DOHH2 (cell line): ENCODE results near the gene LDAF1.

Source experiments
- H3F3A ChIP-seq: fragments of 200-600 bp; sonication (generic), shearing (Covaris generic); 2 replicates; pipeline ENCODE4 v1.6.0; 2016; ENCODE audit warnings: antibody characterized with exemption, mild to moderate bottlenecking; ENCODE audit not compliant: control insufficient read depth, insufficient read depth
- H3K27ac ChIP-seq: fragments of 200-600 bp; sonication (generic); 2 replicates; pipeline ENCODE4 v1.5.1; 2014; ENCODE audit warnings: low read depth, mild to moderate bottlenecking, low read length, moderate library complexity
- H3K27me3 ChIP-seq: fragments of 200-600 bp; sonication (generic); 2 replicates; pipeline ENCODE4 v1.6.1; 2014; ENCODE audit warnings: mild to moderate bottlenecking, low read length, mixed read lengths; ENCODE audit not compliant: control insufficient read depth
- H3K36me3 ChIP-seq: fragments of 200-600 bp; sonication (generic); 2 replicates; pipeline ENCODE4 v1.6.1; 2014; ENCODE audit warnings: mild to moderate bottlenecking, low read length, moderate library complexity, mixed read lengths; ENCODE audit not compliant: control insufficient read depth
- H3K4me1 ChIP-seq: fragments of 200-600 bp; sonication (generic); 2 replicates; pipeline ENCODE4 v1.6.1; 2014; ENCODE audit warnings: mild to moderate bottlenecking, low read length, mixed read lengths; ENCODE audit not compliant: control insufficient read depth
- H3K4me2 ChIP-seq: fragments of 200-600 bp; sonication (generic); 2 replicates; pipeline ENCODE4 v1.6.0; 2014; ENCODE audit warnings: mild to moderate bottlenecking, low read length, moderate library complexity
- H3K4me3 ChIP-seq: fragments of 200-600 bp; sonication (generic); 2 replicates; pipeline ENCODE4 v1.5.1; 2014; ENCODE audit warnings: mild to moderate bottlenecking, low read length, mixed read lengths
- H3K79me2 ChIP-seq: fragments of 200-600 bp; sonication (generic); 2 replicates; pipeline ENCODE4 v1.6.1; 2014; ENCODE audit warnings: mild to moderate bottlenecking, low read length, mixed read lengths; ENCODE audit not compliant: control insufficient read depth
- H3K9me2 ChIP-seq: fragments of 200-600 bp; sonication (generic); replicated peaks from 2 replicates; pipeline ENCODE4 v1.6.1; 2014; ENCODE audit warnings: mild to moderate bottlenecking, low read length, mixed read lengths; ENCODE audit not compliant: control insufficient read depth
- H3K9me3 ChIP-seq: fragments of 200-600 bp; sonication (generic); 2 replicates; pipeline ENCODE4 v1.6.1; 2014; ENCODE audit warnings: antibody characterized with exemption, low read length, mixed read lengths; ENCODE audit not compliant: control insufficient read depth, insufficient read depth
- H4K20me1 ChIP-seq: fragments of 200-600 bp; sonication (generic); 2 replicates; pipeline ENCODE4 v1.6.0; 2014; ENCODE audit warnings: low read depth, mild to moderate bottlenecking, antibody characterized with exemption, low read length, moderate library complexity; ENCODE audit not compliant: control insufficient read depth, insufficient read depth
- EZH2phosphoT487 ChIP-seq: fragments of 200-600 bp; sonication (generic); IDR thresholded peaks from 2 replicates; pipeline ENCODE4 v1.6.1; 2017; ENCODE audit warnings: borderline replicate concordance, mild to moderate bottlenecking, antibody characterized with exemption, low read length, moderate library complexity, mixed read lengths
- TF ChIP-seq, protein P1 (sequence below): fragments of 200-600 bp; sonication (generic); IDR thresholded peaks from one replicate; pipeline ENCODE4 v1.5.1; 2014; ENCODE audit warnings: antibody characterized with exemption, mild to moderate bottlenecking, low read depth, low read length; ENCODE audit not compliant: poor library complexity, severe bottlenecking

LDAF1 gene

DNA sequence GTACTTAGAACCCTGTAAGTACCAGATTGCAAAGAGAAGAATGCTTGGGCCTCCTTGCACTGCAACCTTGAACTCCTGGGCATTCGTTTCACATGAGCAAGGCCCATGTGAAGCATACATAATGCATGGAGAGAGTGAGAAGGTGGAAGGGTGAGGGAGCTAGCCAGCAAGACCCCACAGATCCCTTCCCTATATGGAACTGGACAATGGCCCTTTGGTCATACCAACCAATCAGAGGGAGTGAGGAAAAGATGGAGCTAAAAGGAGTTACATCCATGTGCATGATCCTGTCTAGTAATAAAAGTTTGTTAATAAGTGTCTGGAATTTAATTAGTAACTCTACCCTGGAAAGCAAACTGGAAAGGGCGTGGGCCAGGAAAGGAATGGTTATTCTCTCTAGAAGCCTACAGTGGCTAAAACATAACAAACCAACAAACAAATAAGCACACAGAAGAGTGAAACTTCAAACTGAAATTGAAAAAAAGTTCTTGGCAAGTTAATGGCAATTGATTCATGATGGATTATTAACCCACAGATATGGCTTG, 37.4 kb upstream of the LDAF1 start:
- Histone ChIP-seq H3K4me2 (no peak overlapping the region), H3K9me2 (no peaks in the 10 kb centered on the region), H3K9me3 (peaks cover under 1% of the 10 kb centered on the region; the same call in 1 of the 2 replicates), H3K4me3 (no peak overlapping the region), H3K27ac (no peak overlapping the region), H3K4me1 (peaks cover 13% of the 10 kb centered on the region), H3K79me2 (peaks cover 17% of the 10 kb centered on the region), H4K20me1 (no peaks in the 10 kb centered on the region), H3F3A (0 out of 2 replicates have a peak, but pooled peaks cover 3% of the 10 kb centered on the region), H3K27me3 (no peaks in the 10 kb centered on the region), H3K36me3 (peaks cover 10% of the 10 kb centered on the region)
- no peak for TF ChIP-seq EZH2phosphoT487
- TF ChIP-seq, protein P1, sequence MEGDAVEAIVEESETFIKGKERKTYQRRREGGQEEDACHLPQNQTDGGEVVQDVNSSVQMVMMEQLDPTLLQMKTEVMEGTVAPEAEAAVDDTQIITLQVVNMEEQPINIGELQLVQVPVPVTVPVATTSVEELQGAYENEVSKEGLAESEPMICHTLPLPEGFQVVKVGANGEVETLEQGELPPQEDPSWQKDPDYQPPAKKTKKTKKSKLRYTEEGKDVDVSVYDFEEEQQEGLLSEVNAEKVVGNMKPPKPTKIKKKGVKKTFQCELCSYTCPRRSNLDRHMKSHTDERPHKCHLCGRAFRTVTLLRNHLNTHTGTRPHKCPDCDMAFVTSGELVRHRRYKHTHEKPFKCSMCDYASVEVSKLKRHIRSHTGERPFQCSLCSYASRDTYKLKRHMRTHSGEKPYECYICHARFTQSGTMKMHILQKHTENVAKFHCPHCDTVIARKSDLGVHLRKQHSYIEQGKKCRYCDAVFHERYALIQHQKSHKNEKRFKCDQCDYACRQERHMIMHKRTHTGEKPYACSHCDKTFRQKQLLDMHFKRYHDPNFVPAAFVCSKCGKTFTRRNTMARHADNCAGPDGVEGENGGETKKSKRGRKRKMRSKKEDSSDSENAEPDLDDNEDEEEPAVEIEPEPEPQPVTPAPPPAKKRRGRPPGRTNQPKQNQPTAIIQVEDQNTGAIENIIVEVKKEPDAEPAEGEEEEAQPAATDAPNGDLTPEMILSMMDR, result no peak

DNA sequence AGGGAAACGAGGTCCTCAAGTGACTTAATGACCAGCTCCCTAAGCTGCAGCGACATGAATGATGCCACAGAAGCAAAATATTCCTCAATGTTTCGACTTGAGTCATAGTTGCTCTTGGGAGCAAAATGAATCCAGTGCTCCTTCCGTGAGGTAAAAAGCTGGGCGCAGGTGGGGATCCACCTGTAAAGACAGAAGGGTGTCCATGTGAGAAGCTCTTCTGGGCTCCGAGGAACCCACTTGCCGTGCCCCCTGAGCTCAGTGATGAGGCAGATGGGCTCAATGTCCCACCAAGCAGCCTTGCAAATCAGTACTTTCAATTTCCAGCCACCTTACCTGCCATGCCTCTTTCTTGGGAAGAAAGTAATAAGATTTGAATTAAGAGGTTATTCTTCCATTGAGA, 33.3 kb upstream of the LDAF1 start:
- no peaks in the 10 kb centered on the region for H3K79me2 ChIP-seq
- no peaks in the 10 kb centered on the region for H3F3A ChIP-seq
- no peaks in the 10 kb centered on the region for H3K9me2 ChIP-seq
- H3K9me3 ChIP-seq, result no peaks in the 10 kb centered on the region
- no peak overlapping the region for H3K27ac ChIP-seq
- no peak overlapping the region for H3K4me2 ChIP-seq
- H3K36me3 ChIP-seq, result peaks cover 3% of the 10 kb centered on the region; the same call in 1 of the 2 replicates
- no peaks in the 10 kb centered on the region for H3K27me3 ChIP-seq
- no peaks in the 10 kb centered on the region for H3K4me1 ChIP-seq
- TF ChIP-seq, protein P1, result no peak
- H4K20me1 ChIP-seq, result no peaks in the 10 kb centered on the region
- no peak overlapping the region for H3K4me3 ChIP-seq

DNA sequence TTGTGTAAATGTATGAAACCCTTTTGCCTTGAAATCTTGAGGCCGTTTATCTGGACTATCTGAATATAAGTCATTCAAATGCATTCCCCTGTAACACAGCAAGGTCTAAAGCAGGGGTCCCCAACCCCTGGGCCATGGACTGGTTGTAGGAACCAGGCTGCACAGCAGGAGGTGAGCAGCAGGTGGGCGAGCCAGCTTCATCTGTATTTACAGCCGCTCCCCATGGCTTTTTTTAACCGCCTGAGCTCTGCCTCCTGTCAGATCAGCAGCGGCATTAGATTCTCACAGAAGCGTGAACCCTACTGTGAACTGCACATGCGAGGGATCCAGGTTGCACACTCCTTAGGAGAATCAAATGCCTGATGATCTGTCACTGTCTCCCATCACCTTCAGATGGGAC, 32.0 kb upstream of the LDAF1 start:
- TF ChIP-seq, protein P1, result no peak
- TF ChIP-seq EZH2phosphoT487, result no peak
- Histone ChIP-seq H3K27me3 (no peaks in the 10 kb centered on the region), H3K4me2 (no peak overlapping the region), H3K9me3 (no peaks in the 10 kb centered on the region), H3K4me1 (no peaks in the 10 kb centered on the region), H3F3A (no peaks in the 10 kb centered on the region), H3K9me2 (no peaks in the 10 kb centered on the region), H4K20me1 (no peaks in the 10 kb centered on the region), H3K79me2 (no peaks in the 10 kb centered on the region), H3K36me3 (no peaks in the 10 kb centered on the region), H3K27ac (no peak overlapping the region), H3K4me3 (no peak overlapping the region)
